ENCODE data around the gene TOB1. TPM values are rescaled to one million over a fixed set of nuclear protein-coding genes. Genes with fewer than 3 reads are reported as not detected.
"Not testable (repeated sequence)": the region's sequence is repeated elsewhere in the genome, so short reads cannot be mapped to it uniquely, and the experiment has no call there.

Gene TOB1
- total and polyA plus RNA-seq, 5 donors, result 31.0 to 73.2 (median 64.2) TPM

GRCh38 chr17:50879086-50879485, 12.9 kb upstream of the TOB1 start:
- H3K27ac ChIP-seq (ENCODE audit: low read length), result no peak overlapping the region
- H3K27me3 ChIP-seq (ENCODE audit: control insufficient read depth, insufficient read depth), result no peaks in the 10 kb centered on the region
- DNase-seq (no peak), ATAC-seq (no peak)
- 94% methylated on average over 5 of the region's 5 CpGs for WGBS
- intact Hi-C loops (cut with DNase I), result loop anchor here in 1 of 4 donors (10.0 kb wide), 1 partner anchor 46 kb away; no protein-coding TSS in a partner anchor
- no peaks in the 10 kb centered on the region for H3K9me3 ChIP-seq (ENCODE audit: control insufficient read depth, low read length)
- no peaks in the 10 kb centered on the region for H3K4me1 ChIP-seq (ENCODE audit: control insufficient read depth, insufficient read depth, low read length)
- H3K4me3 ChIP-seq (ENCODE audit: low read length), result no peak overlapping the region

- DNase-seq (no peak), ATAC-seq (no peak)
- intact Hi-C loops (cut with DNase I), result loop anchor here in 1 of 4 donors (10.0 kb wide), 1 partner anchor 47 kb away; no protein-coding TSS in a partner anchor
- no peaks in the 10 kb centered on the region for H3K27me3 ChIP-seq (ENCODE audit: control insufficient read depth, insufficient read depth)
- no peak overlapping the region for H3K4me3 ChIP-seq (ENCODE audit: low read length)
- H3K4me1 ChIP-seq (ENCODE audit: control insufficient read depth, insufficient read depth, low read length), result no peaks in the 10 kb centered on the region
- no peaks in the 10 kb centered on the region for H3K9me3 ChIP-seq (ENCODE audit: control insufficient read depth, low read length)
- 98% methylated on average over 1 of the region's 1 CpG for WGBS
- no peak overlapping the region for H3K27ac ChIP-seq (ENCODE audit: low read length)
These were observed 11.7 kb upstream of the TOB1 start for GRCh38 chr17:50877838-50878237.

GRCh38 chr17:50877042-50877441, 10.9 kb upstream of the TOB1 start:
- not testable (repeated sequence) for H3K27me3 ChIP-seq (ENCODE audit: control insufficient read depth, insufficient read depth); H3K27ac ChIP-seq (ENCODE audit: low read length); H3K9me3 ChIP-seq (ENCODE audit: control insufficient read depth, low read length); H3K4me1 ChIP-seq (ENCODE audit: control insufficient read depth, insufficient read depth, low read length); H3K4me3 ChIP-seq (ENCODE audit: low read length); DNase-seq; ATAC-seq
- intact Hi-C loops (cut with DNase I), result loop anchor here in 1 of 4 donors (10.0 kb wide), 1 partner anchor 48 kb away; no protein-coding TSS in a partner anchor
- WGBS, result 97% methylated on average over 9 of the region's 9 CpGs

- intact Hi-C loops (cut with DNase I), result loop anchor here in 1 of 4 donors (10.0 kb wide), 1 partner anchor 50 kb away; no protein-coding TSS in a partner anchor
- no peak for DNase-seq
- 59% methylated on average over 2 of the region's 2 CpGs for WGBS
- Histone ChIP-seq H3K9me3 (ENCODE audit: control insufficient read depth, low read length) (no peaks in the 10 kb centered on the region), H3K27ac (ENCODE audit: low read length) (no peak overlapping the region), H3K4me1 (ENCODE audit: control insufficient read depth, insufficient read depth, low read length) (no peaks in the 10 kb centered on the region), H3K27me3 (ENCODE audit: control insufficient read depth, insufficient read depth) (no peaks in the 10 kb centered on the region), H3K4me3 (ENCODE audit: low read length) (no peak overlapping the region)
- no peak for ATAC-seq
These were observed 8.9 kb upstream of the TOB1 start for GRCh38 chr17:50875074-50875473.

- ATAC-seq (peak; percentile 38 to 46), DNase-seq (no peak)
- Histone ChIP-seq H3K9me3 (ENCODE audit: control insufficient read depth, low read length) (no peaks in the 10 kb centered on the region), H3K27me3 (ENCODE audit: control insufficient read depth, insufficient read depth) (no peaks in the 10 kb centered on the region), H3K4me1 (ENCODE audit: control insufficient read depth, insufficient read depth, low read length) (no peaks in the 10 kb centered on the region), H3K27ac (ENCODE audit: low read length) (no peak overlapping the region), H3K4me3 (ENCODE audit: low read length) (no peak overlapping the region)
- 25% methylated on average over 4 of the region's 4 CpGs for WGBS
- intact Hi-C loops (cut with DNase I), result loop anchor here in 1 of 4 donors (10.0 kb wide), 1 partner anchor 52 kb away; no protein-coding TSS in a partner anchor
These were observed 6.7 kb upstream of the TOB1 start for GRCh38 chr17:50872710-50873424.

- ATAC-seq (no peak), DNase-seq (no peak)
- intact Hi-C loops (cut with DNase I), result loop anchor here in 1 of 4 donors (10.0 kb wide), 1 partner anchor 53 kb away; no protein-coding TSS in a partner anchor
- no peaks in the 10 kb centered on the region for H3K27me3 ChIP-seq (ENCODE audit: control insufficient read depth, insufficient read depth)
- no peak overlapping the region for H3K4me3 ChIP-seq (ENCODE audit: low read length)
- H3K4me1 ChIP-seq (ENCODE audit: control insufficient read depth, insufficient read depth, low read length), result no peaks in the 10 kb centered on the region
- H3K9me3 ChIP-seq (ENCODE audit: control insufficient read depth, low read length), result no peaks in the 10 kb centered on the region
- H3K27ac ChIP-seq (ENCODE audit: low read length), result peak overlapping the region; percentile 36
- 55% methylated on average over 2 of the region's 2 CpGs for WGBS
These were observed 5.7 kb upstream of the TOB1 start for GRCh38 chr17:50871898-50872297.

GRCh38 chr17:50871364-50871763, 5.2 kb upstream of the TOB1 start:
- Histone ChIP-seq H3K9me3 (ENCODE audit: control insufficient read depth, low read length) (no peaks in the 10 kb centered on the region), H3K27me3 (ENCODE audit: control insufficient read depth, insufficient read depth) (no peaks in the 10 kb centered on the region), H3K27ac (ENCODE audit: low read length) (no peak overlapping the region), H3K4me1 (ENCODE audit: control insufficient read depth, insufficient read depth, low read length) (no peaks in the 10 kb centered on the region), H3K4me3 (ENCODE audit: low read length) (no peak overlapping the region)
- intact Hi-C loops (cut with DNase I), result loop anchor here in 1 of 4 donors (10.0 kb wide), 1 partner anchor 53 kb away; no protein-coding TSS in a partner anchor
- WGBS, result 58% methylated on average over 4 of the region's 4 CpGs
- no peak for DNase-seq
- no peak for ATAC-seq

GRCh38 chr17:50868602-50869001, 2.4 kb upstream of the TOB1 start:
- WGBS, result 80% methylated on average over 1 of the region's 1 CpG
- H3K27ac ChIP-seq (ENCODE audit: low read length), result no peak overlapping the region
- no peak for ATAC-seq
- H3K27me3 ChIP-seq (ENCODE audit: control insufficient read depth, insufficient read depth), result no peaks in the 10 kb centered on the region
- H3K4me1 ChIP-seq (ENCODE audit: control insufficient read depth, insufficient read depth, low read length), result no peaks in the 10 kb centered on the region
- no peak for DNase-seq
- H3K4me3 ChIP-seq (ENCODE audit: low read length), result peak overlapping the region; percentile 76
- no peaks in the 10 kb centered on the region for H3K9me3 ChIP-seq (ENCODE audit: control insufficient read depth, low read length)
- intact Hi-C loops (cut with DNase I), result loop anchor here in 1 of 4 donors (5.0 kb wide), 1 partner anchor 64 kb away; no protein-coding TSS in a partner anchor

- WGBS, result 9% methylated on average over 1 of the region's 1 CpG
- no peak overlapping the region for H3K27ac ChIP-seq (ENCODE audit: low read length)
These were observed 1.9 kb upstream of the TOB1 start for GRCh38 chr17:50868140-50868438.

GRCh38 chr17:50867363-50868139, 1.4 kb upstream of the TOB1 start:
- ATAC-seq, result peak; percentile 82 to 83
- WGBS, result under 1% methylated on average over 35 of the region's 35 CpGs
- intact Hi-C loops (cut with DNase I), result loop anchor here in 1 of 4 donors (5.0 kb wide), 1 partner anchor 65 kb away; no protein-coding TSS in a partner anchor

More at GRCh38 chr17:50868140-50868438, 1.9 kb upstream of the TOB1 start:
- H3K9me3 ChIP-seq (ENCODE audit: control insufficient read depth, low read length), result no peaks in the 10 kb centered on the region
- peak overlapping the region; percentile 76 for H3K4me3 ChIP-seq (ENCODE audit: low read length)
- intact Hi-C loops (cut with DNase I), result loop anchor here in 1 of 4 donors (5.0 kb wide), 1 partner anchor 64 kb away; no protein-coding TSS in a partner anchor
- peaks cover under 1% of the 10 kb centered on the region for H3K4me1 ChIP-seq (ENCODE audit: control insufficient read depth, insufficient read depth, low read length)
- ATAC-seq (no peak), DNase-seq (no peak)
- H3K27me3 ChIP-seq (ENCODE audit: control insufficient read depth, insufficient read depth), result no peaks in the 10 kb centered on the region

More at GRCh38 chr17:50867363-50868139, 1.4 kb upstream of the TOB1 start:
- Histone ChIP-seq H3K4me1 (ENCODE audit: control insufficient read depth, insufficient read depth, low read length) (peaks cover 3% of the 10 kb centered on the region), H3K27me3 (ENCODE audit: control insufficient read depth, insufficient read depth) (no peaks in the 10 kb centered on the region), H3K9me3 (ENCODE audit: control insufficient read depth, low read length) (no peaks in the 10 kb centered on the region), H3K4me3 (ENCODE audit: low read length) (peak overlapping the region; percentile 76), H3K27ac (ENCODE audit: low read length) (peak overlapping the region; percentile 98)
- DNase-seq, result peak; percentile 94 to 97 (median 96)

All from right cardiac atrium (tissue), 5 donors.